ENCODE results near the gene SPOCK1.

The SPOCK1 gene

DNA sequence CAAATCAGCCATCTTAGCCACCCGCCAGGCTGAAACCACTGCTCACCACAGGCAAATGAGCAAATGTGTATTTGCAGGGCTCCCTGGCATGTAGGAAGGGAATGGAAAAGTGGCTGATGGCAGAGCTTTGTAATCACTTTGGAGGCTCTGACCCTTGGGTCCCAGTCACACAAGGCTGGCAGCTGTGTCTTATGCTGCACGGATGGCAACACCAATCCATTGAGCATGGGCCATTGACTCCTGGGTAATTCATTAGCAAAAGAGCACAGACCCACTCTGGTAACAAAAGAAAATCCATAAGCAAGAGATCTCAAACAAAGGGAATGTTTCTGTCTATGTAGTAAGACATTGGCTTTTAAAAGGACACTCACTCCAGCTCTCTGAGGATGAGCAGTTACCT, 57.6 kb downstream of the SPOCK1 start:
- DNase-seq (ENCODE audit: low spot score) = no peak

DNA sequence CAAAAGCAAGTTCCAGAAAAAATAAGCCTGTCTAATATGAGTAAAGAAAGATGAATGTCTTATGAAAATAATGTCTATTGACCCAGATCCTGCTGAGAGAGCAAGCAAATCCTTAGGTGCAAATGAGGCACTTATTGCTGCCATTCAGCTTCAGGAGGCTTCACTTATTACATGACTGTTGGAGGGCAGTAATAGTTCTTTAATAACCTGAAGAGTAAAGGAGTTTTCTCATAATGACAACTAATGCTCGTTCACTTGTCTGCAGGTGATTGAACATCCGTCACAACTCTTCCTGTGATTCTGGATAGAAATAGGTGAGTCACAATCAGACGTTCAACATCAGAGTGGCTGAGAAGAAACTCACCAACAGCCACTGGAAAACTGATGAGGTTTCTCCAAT, 58.3 kb downstream of the SPOCK1 start:
- DNase-seq (ENCODE audit: low spot score) = no peak

DNA sequence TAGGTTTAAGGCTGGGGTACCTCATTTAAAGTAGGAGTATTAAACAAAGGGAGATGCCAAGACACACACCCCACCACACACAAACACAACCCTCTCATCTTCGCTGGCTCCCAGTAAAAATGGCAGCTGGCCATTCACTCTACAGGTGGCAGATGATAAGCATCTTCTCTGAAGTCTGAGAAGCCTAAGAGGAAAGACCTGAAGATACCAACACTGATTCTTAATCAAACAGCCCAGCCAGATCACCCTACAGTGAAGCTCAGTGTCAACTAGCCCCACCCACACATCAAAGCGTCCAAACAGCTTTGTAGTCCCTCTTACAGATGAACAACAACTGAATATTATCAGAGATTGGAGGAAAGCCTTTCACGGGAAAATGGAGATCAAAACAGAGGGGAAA, 59.5 kb downstream of the SPOCK1 start:
- no peak for DNase-seq (ENCODE audit: low spot score)

- no peak for DNase-seq (ENCODE audit: low spot score)
Measured at GRCh38 chr5:137438932-137439331, 60.2 kb downstream of the SPOCK1 start.

DNA sequence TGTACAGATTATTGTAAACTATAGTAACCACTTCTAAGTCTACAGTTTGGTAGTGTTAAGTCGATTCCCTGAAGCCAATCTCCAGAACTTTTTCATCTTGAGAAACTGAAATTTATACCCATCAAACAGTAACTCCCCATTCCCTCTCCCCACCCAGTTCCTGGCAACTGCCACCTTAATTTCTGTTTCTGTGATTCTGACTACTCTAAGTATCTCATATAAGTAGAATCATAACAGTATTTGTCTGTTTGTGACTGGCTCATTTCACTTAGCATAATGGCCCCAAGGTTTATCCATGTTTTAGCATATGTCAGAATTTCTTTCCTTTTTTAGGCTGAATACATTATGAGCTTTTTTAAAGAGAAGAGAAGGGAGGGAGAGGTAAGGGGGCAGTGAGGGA, 61.4 kb downstream of the SPOCK1 start:
- DNase-seq (ENCODE audit: low spot score) = no peak

- no peak for DNase-seq (ENCODE audit: low spot score)
Measured at GRCh38 chr5:137433539-137433938, 65.6 kb downstream of the SPOCK1 start.

- DNase-seq (ENCODE audit: low spot score) = no peak
Measured at GRCh38 chr5:137432376-137432775, 66.8 kb downstream of the SPOCK1 start.

DNA sequence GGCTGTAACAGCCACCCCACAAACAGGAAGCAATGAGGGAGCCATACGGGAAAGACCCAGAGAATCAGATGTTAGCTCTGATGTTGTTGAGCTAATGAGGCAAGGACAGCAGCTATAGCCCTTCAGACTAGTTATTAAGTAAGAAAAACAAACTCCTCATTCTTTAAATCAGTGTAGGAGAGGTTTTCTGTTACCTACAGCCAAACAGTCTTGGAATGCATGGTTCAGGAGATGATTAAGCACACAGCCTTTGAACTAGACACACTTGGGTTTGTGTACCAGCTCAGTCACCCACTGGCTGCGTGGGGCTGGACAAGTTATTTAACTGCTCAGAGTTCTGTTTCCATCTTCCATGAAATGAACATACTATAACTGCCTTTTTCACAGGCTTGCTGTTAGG, 68.1 kb downstream of the SPOCK1 start:
- DNase-seq (ENCODE audit: low spot score) = no peak

DNA sequence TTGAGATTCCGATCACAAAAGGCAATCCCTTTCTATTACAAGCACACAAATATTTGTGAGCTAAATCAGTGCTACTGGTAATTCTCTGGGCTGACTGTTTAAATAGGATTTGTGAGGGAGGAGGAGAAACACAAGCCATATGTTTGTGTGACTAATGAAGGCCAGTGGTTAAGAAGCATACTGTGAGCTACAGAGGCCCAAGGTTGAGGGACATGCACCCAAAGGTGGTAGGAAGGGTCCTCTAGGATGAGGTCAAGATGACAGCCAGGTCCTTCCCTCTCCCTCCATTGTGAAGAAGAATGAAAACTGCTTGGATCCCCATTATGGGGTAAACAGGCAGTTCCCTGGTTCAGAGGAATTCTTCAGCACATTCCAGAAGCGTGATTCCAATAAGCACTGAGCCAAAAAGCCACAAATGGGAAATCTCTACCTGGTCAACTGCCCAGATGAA, 83.9 kb downstream of the SPOCK1 start:
- DNase-seq (ENCODE audit: low spot score) = no peak

- DNase-seq (ENCODE audit: low spot score) = no peak
Measured at GRCh38 chr5:137414112-137414755, 84.9 kb downstream of the SPOCK1 start.

GRCh38 chr5:137412136-137412535, 87.0 kb downstream of the SPOCK1 start:
- no peak for DNase-seq (ENCODE audit: low spot score)

DNA sequence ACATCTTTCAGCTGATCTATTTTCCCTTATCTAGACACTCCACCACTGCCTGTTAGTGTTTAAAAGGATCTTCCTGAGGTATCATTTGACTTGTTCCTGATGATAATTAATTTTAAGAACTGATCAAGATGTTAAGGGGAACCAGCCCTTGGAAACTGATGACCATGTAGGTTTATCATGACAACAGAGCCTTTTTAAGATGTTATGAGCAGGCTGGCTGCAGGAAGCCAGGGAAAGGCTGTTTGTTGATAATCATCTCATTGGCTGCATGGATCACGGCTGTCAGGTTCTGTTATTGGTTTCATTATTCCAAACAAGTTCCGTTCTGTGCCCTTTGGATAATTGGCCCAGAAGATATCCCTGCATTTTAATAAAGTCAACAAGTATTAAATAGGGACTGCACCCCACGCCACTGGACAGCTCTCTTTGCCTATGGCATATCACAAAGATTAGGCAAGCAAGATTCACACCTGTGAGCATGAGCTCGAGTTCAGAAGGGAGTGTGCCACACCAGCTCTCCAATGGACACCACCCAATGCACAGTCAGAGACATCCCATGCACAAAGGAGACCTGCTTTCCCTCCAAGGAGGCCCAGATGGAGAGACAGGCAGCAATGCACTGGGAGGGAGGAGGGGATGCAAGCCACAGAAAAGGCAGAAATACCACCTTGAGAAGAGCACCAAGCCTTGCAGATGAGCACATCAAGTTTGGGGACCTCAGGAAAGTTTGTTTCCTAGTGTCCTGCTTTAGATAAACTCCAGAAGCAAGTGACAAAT, 88.7 kb downstream of the SPOCK1 start:
- DNase-seq (ENCODE audit: low spot score) = no peak

DNA sequence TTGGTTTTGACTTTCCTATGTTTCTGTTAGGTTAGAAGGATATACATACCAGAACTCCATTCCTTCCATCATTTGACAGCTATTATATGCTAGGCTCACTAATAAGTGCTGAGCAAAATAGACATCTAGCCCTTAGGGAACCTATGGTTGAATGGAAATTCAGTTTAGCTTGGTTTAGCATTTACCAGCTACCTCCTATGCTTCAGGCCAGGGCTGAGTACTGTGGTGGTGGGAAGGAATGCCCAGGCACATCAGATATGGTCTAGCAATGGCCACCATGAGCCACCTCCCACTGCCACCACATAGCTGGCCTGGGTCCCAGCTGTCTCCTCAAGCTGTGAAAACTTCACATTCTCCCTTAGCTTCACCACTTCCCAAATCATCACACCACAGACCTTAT, 89.4 kb downstream of the SPOCK1 start:
- no peak for DNase-seq (ENCODE audit: low spot score)

DNA sequence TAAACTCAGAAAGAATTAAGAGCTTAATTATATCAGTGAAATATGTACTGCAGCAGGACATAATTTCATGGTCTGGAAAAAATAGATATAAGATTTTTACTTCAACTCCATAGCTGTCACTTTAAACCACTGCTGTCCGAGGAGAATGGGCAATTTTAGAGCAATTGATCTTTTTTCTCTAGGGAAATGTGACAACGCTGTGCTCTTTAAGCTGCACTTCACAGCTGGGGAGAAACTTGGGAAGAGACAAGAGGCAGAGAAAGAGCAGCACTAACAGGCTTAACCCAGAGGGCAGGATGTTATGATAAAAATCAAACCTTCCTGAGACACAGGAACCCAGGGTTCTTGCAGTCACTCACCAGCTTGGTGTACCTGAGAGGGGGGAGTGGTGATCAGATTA, 92.0 kb downstream of the SPOCK1 start:
- DNase-seq (ENCODE audit: low spot score) = no peak

DNA sequence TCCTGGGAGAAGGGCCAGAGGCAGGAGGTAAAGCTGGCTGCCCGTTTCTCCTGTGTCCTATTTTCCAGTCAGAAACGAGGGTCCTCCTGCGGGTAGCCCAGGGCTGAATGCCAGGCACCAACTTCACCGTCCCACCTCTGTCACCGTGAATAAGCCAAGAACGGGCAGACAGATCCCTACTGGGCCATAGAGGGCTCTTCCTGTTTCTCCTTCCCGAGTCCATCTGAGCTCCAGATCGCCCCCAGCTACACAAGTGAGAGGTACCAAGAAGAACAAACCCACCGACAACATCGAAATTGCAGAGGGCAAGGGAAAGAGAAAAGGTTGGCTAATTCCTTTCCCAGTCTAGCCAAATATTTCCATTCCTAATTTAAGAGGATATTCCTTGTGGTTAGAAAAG, 93.7 kb downstream of the SPOCK1 start:
- DNase-seq (ENCODE audit: low spot score) = no peak

GRCh38 chr5:137403869-137404268, 95.3 kb downstream of the SPOCK1 start:
- DNase-seq (ENCODE audit: low spot score) = no peak

GRCh38 chr5:137402436-137403187, 96.5 kb downstream of the SPOCK1 start:
- DNase-seq (ENCODE audit: low spot score) = no peak

GRCh38 chr5:137401946-137402345, 97.2 kb downstream of the SPOCK1 start:
- no peak for DNase-seq (ENCODE audit: low spot score)

GRCh38 chr5:137400571-137400970, 98.6 kb downstream of the SPOCK1 start:
- no peak for DNase-seq (ENCODE audit: low spot score)

- DNase-seq (ENCODE audit: low spot score) = no peak
Measured at GRCh38 chr5:137399911-137400310, 99.2 kb downstream of the SPOCK1 start.

DNA sequence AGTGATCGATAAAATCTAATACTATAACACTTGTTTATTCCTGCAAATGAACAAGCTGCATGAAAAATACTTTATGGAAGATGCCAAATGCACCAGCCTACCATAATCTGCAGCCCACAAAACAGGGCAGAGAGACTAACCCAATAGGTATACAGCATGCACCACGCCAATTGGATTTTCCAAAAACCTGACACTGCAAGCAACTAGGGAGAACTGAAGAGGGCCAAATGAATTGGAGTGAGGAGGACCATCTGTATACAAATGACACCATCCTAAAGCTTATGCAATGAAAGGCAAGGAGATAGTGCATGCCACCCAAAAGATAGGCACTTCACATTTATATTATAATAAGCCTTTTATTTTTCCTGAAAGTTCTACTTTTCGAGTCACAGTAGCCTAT, 100.4 kb downstream of the SPOCK1 start:
- DNase-seq (ENCODE audit: low spot score) = no peak

DNA sequence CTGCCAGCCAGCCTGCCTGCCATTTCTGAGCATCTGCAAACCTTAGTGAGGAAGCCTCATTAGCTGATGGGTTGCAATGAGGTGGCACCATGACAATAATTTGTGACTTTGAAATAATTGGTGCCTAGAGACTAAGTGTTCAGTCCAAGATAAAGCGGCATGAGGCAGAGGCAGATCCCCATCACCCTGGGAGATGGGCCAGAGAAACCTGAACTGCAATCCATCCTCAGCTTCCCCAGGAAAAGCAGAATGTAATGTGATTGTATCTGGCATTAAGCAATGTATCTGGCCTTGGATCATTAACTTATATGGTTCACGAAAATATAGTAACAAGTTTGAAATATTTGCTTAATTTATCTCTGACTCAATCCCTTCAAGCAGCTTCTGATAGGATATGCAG, 101.0 kb downstream of the SPOCK1 start:
- no peak for DNase-seq (ENCODE audit: low spot score)
